ENCODE measurements around the gene EXOC3L2. TPM values are rescaled to one million over a fixed set of nuclear protein-coding genes. Genes with fewer than 3 reads are reported as not detected.
A peak's percentile ranks its signal among the peaks of the same experiment; 100 is the strongest.

The EXOC3L2 gene
- not detected in 2 replicates for total RNA-seq
- long read RNA-seq = 0 reads

- Mint-ChIP-seq H3K4me1 (ENCODE audit: low read depth) (no peaks in the 10 kb centered on the region), H3K4me3 (ENCODE audit: low read depth) (no peak within 1 kb of the TSS), H3K27me3 (peaks cover 30% of the 10 kb centered on the region), H3K27ac (no peak within 1 kb of the TSS), H3K9me3 (ENCODE audit: low read depth) (no peaks in the 10 kb centered on the region), H3K36me3 (ENCODE audit: insufficient read depth) (no peaks in the 10 kb centered on the region)
- DNase-seq (ENCODE audit: low spot score, unreplicated experiment) = no peak
- no peak for TF ChIP-seq CTCF (IDR thresholded peaks at IDR 0.05; ENCODE audit: unreplicated experiment)
Measured at GRCh38 chr19:45245334-45245787, at the start of gene EXOC3L2. Gene EXOC3L2 (minus strand): TSS chr19:45245407. CDS start chr19:45239045, 6,362 bp downstream.

- no peaks in the 10 kb centered on the region for H3K27me3 Mint-ChIP-seq
- H3K4me3 Mint-ChIP-seq (ENCODE audit: low read depth) = no peak overlapping the region
- peak overlapping the region; percentile 31 for H3K27ac Mint-ChIP-seq
- TF ChIP-seq CTCF (IDR thresholded peaks at IDR 0.05; ENCODE audit: unreplicated experiment) = no peak
- no peak for DNase-seq (ENCODE audit: low spot score, unreplicated experiment)
- no peaks in the 10 kb centered on the region for H3K4me1 Mint-ChIP-seq (ENCODE audit: low read depth)
- peaks cover 50% of the 10 kb centered on the region for H3K36me3 Mint-ChIP-seq (ENCODE audit: insufficient read depth)
- H3K9me3 Mint-ChIP-seq (ENCODE audit: low read depth) = no peaks in the 10 kb centered on the region
Measured at GRCh38 chr19:45294291-45295029, 49.3 kb upstream of the EXOC3L2 start.

GRCh38 chr19:45293682-45294081 lies 48.5 kb upstream of the EXOC3L2 start:
- no peaks in the 10 kb centered on the region for H3K27me3 Mint-ChIP-seq
- no peaks in the 10 kb centered on the region for H3K4me1 Mint-ChIP-seq (ENCODE audit: low read depth)
- H3K9me3 Mint-ChIP-seq (ENCODE audit: low read depth) = no peaks in the 10 kb centered on the region
- no peak for DNase-seq (ENCODE audit: low spot score, unreplicated experiment)
- H3K4me3 Mint-ChIP-seq (ENCODE audit: low read depth) = no peak overlapping the region
- no peak overlapping the region for H3K27ac Mint-ChIP-seq
- H3K36me3 Mint-ChIP-seq (ENCODE audit: insufficient read depth) = peaks cover 49% of the 10 kb centered on the region
- TF ChIP-seq CTCF (IDR thresholded peaks at IDR 0.05; ENCODE audit: unreplicated experiment) = no peak

GRCh38 chr19:45291834-45292233 lies 46.6 kb upstream of the EXOC3L2 start:
- peaks cover 44% of the 10 kb centered on the region for H3K36me3 Mint-ChIP-seq (ENCODE audit: insufficient read depth)
- H3K27me3 Mint-ChIP-seq = no peaks in the 10 kb centered on the region
- no peaks in the 10 kb centered on the region for H3K9me3 Mint-ChIP-seq (ENCODE audit: low read depth)
- peak overlapping the region; percentile 88 for H3K27ac Mint-ChIP-seq
- no peaks in the 10 kb centered on the region for H3K4me1 Mint-ChIP-seq (ENCODE audit: low read depth)
- no peak overlapping the region for H3K4me3 Mint-ChIP-seq (ENCODE audit: low read depth)
- TF ChIP-seq CTCF (IDR thresholded peaks at IDR 0.05; ENCODE audit: unreplicated experiment) = no peak
- DNase-seq (ENCODE audit: low spot score, unreplicated experiment) = no peak

GRCh38 chr19:45290381-45290931 lies 45.2 kb upstream of the EXOC3L2 start:
- no peak for TF ChIP-seq CTCF (IDR thresholded peaks at IDR 0.05; ENCODE audit: unreplicated experiment)

More at GRCh38 chr19:45290381-45290931, 45.2 kb upstream of the EXOC3L2 start:
- no peaks in the 10 kb centered on the region for H3K27me3 Mint-ChIP-seq
- no peaks in the 10 kb centered on the region for H3K4me1 Mint-ChIP-seq (ENCODE audit: low read depth)
- no peak overlapping the region for H3K4me3 Mint-ChIP-seq (ENCODE audit: low read depth)
- H3K9me3 Mint-ChIP-seq (ENCODE audit: low read depth) = no peaks in the 10 kb centered on the region
- DNase-seq (ENCODE audit: low spot score, unreplicated experiment) = no peak
- no peak overlapping the region for H3K27ac Mint-ChIP-seq
- H3K36me3 Mint-ChIP-seq (ENCODE audit: insufficient read depth) = peaks cover 41% of the 10 kb centered on the region
